ENCODE measurements around the gene FABP6. TPM values are rescaled to one million over a fixed set of nuclear protein-coding genes. Genes with fewer than 3 reads are reported as not detected.
"Not testable (repeated sequence)": the region's sequence is repeated elsewhere in the genome, so short reads cannot be mapped to it uniquely, and the experiment has no call there.

The FABP6 gene
- total RNA-seq (2014; rRNA removed; shearing (Covaris generic)) = 5.7 and 10.7 TPM in 2 replicates

- DNase-seq (ENCODE audit: low read depth) = no peak
Measured at GRCh38 chr5:160229190-160229742, at the start of gene FABP6. Gene FABP6, plus strand, starts transcription at chr5:160229506. Its CDS starts 52 bp downstream, at chr5:160229558.

GRCh38 chr5:160180931-160181330 lies 48.4 kb upstream of the FABP6 start:
- no peak for DNase-seq (ENCODE audit: low read depth)

- peak; percentile 60 for DNase-seq (ENCODE audit: low read depth)
Measured at GRCh38 chr5:160181965-160182622, 47.2 kb upstream of the FABP6 start.

GRCh38 chr5:160183075-160183474 lies 46.2 kb upstream of the FABP6 start:
- peak; percentile 70 for DNase-seq (ENCODE audit: low read depth)

- no peak for DNase-seq (ENCODE audit: low read depth)
Measured at GRCh38 chr5:160185626-160186360, 43.5 kb upstream of the FABP6 start.

GRCh38 chr5:160186480-160186879 lies 42.8 kb upstream of the FABP6 start:
- DNase-seq (ENCODE audit: low read depth) = no peak

GRCh38 chr5:160187091-160187490 lies 42.2 kb upstream of the FABP6 start:
- DNase-seq (ENCODE audit: low read depth) = no peak

GRCh38 chr5:160188141-160189015 lies 40.9 kb upstream of the FABP6 start:
- peak; percentile 91 for DNase-seq (ENCODE audit: low read depth)

GRCh38 chr5:160192424-160192823 lies 36.9 kb upstream of the FABP6 start:
- DNase-seq (ENCODE audit: low read depth) = no peak

GRCh38 chr5:160193076-160193475 lies 36.2 kb upstream of the FABP6 start:
- DNase-seq (ENCODE audit: low read depth) = not testable (repeated sequence)

GRCh38 chr5:160193790-160194189 lies 35.5 kb upstream of the FABP6 start:
- not testable (repeated sequence) for DNase-seq (ENCODE audit: low read depth)

- DNase-seq (ENCODE audit: low read depth) = peak; percentile 59
Measured at GRCh38 chr5:160197341-160198144, 31.8 kb upstream of the FABP6 start.

- DNase-seq (ENCODE audit: low read depth) = no peak
Measured at GRCh38 chr5:160198146-160198545, 31.2 kb upstream of the FABP6 start.

GRCh38 chr5:160198841-160199409 lies 30.4 kb upstream of the FABP6 start:
- no peak for DNase-seq (ENCODE audit: low read depth)

GRCh38 chr5:160199410-160199911 lies 29.8 kb upstream of the FABP6 start:
- DNase-seq (ENCODE audit: low read depth) = peak; percentile 79

- no peak for DNase-seq (ENCODE audit: low read depth)
Measured at GRCh38 chr5:160207061-160207460, 22.2 kb upstream of the FABP6 start.

- DNase-seq (ENCODE audit: low read depth) = no peak
Measured at GRCh38 chr5:160209917-160210316, 19.4 kb upstream of the FABP6 start.

GRCh38 chr5:160210606-160211005 lies 18.7 kb upstream of the FABP6 start:
- no peak for DNase-seq (ENCODE audit: low read depth)

- no peak for DNase-seq (ENCODE audit: low read depth)
Measured at GRCh38 chr5:160211352-160211751, 18.0 kb upstream of the FABP6 start.

- DNase-seq (ENCODE audit: low read depth) = peak; percentile 65
Measured at GRCh38 chr5:160213537-160213936, 15.8 kb upstream of the FABP6 start.

GRCh38 chr5:160219356-160219755 lies 9.9 kb upstream of the FABP6 start:
- no peak for DNase-seq (ENCODE audit: low read depth)
